ENCODE data around the gene CES2. TPM values are rescaled to one million over a fixed set of nuclear protein-coding genes. Genes with fewer than 3 reads are reported as not detected.

CES2 gene
- total and polyA plus RNA-seq, 2 of the 8 experiments (the other 6 are each of a cell fraction or from before 2014, with no cell fraction given) = 8.6 to 14.7 TPM

DNA sequence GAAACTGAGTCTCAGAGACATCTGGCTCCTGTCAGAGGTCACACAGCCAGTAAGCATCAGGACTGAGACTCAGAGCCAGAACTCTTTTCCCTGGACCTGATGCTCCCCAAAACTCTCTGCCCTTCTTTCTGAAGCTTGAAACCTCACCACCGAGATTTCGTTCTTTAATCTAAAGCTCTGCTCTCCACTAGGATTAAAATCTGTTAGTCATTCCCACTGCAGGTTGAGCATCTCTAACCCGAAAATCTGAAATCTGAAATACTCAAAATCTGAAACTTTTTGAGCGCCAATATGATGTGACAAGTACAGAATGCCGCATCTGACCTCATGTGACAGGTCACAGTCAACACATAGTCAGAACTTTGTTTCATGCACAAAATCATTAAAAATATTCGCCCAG is 18.8 kb upstream of the CES2 start:
- no peaks in the 10 kb centered on the region for H3K79me1 ChIP-seq (ENCODE audit: low read depth, low read length)
- POLR2A ChIA-PET (ENCODE audit: partially characterized antibody) = no interaction called here
- no peaks in the 10 kb centered on the region for H3K36me3 ChIP-seq (ENCODE audit: control insufficient read depth in 2 of 4, insufficient read depth in 4 of 4, low read length in 3 of 4)
- H3K23me2 ChIP-seq (ENCODE audit: low read depth, low read length) = peaks cover 3% of the 10 kb centered on the region; the same call in 1 of the 2 replicates
- H2BK12ac ChIP-seq (ENCODE audit: low read depth, low read length) = no peak overlapping the region
- H3K27ac ChIP-seq (ENCODE audit: low read depth, low read length) = no peak overlapping the region
- H3K23ac ChIP-seq (ENCODE audit: insufficient read length) = no peak overlapping the region
- H3K27me3 ChIP-seq (replicated peaks in 1 of 4; ENCODE audit: control insufficient read depth in 3 of 4, extremely low read depth in 1 of 4, insufficient read depth in 3 of 4, low read length in 3 of 4) = peaks cover 0 to 5% (median 2%) of the 10 kb centered on the region in 4 experiments; a peak in 3 of 7 replicates
- H2BK5ac ChIP-seq (ENCODE audit: low read depth, low read length) = no peak overlapping the region
- WGBS, 2 experiments (ENCODE audit: extremely low coverage in 1 of 2, insufficient coverage in 1 of 2, insufficient read length in 1 of 2, insufficient replicate concordance in 2 of 2, low coverage in 1 of 2, low lambda C conversion rate in 2 of 2, missing lambda C conversion rate in 1 of 2) = 87% methylated on average over 6 of the region's 6 CpGs; no CpG with 5 or more reads in 1 of the 2 experiments
- H4K8ac ChIP-seq (ENCODE audit: extremely low read depth, insufficient read depth, low read length) = no peak overlapping the region
- H3K4me1 ChIP-seq (replicated peaks in 1 of 4; ENCODE audit: control insufficient read depth in 3 of 4, insufficient read depth in 4 of 4, low read length in 3 of 4) = no peaks in the 10 kb centered on the region; a peak in 1 of 7 replicates
- no peak overlapping the region for H2BK120ac ChIP-seq (replicated peaks; ENCODE audit: low read depth, low read length)
- no peak overlapping the region for H3K4me2 ChIP-seq (ENCODE audit: insufficient read depth in 1 of 2, low read depth in 2 of 2, low read length in 2 of 2)
- H3K14ac ChIP-seq (ENCODE audit: insufficient read length) = no peak overlapping the region
- no peak overlapping the region for H2AFZ ChIP-seq (ENCODE audit: low read length)
- H4K20me1 ChIP-seq (replicated peaks in 1 of 2; ENCODE audit: control insufficient read depth in 1 of 2, insufficient read depth in 2 of 2, low read length in 2 of 2) = peaks cover 0 to 5% of the 10 kb centered on the region in 2 experiments
- no peaks in the 10 kb centered on the region for H3K79me2 ChIP-seq (ENCODE audit: control insufficient read depth in 1 of 2, insufficient read depth in 2 of 2, low read length in 2 of 2)
- no peak overlapping the region for H2BK15ac ChIP-seq (ENCODE audit: low read length)
- H3K4me3 ChIP-seq (ENCODE audit: extremely low read depth in 1 of 4, insufficient read depth in 2 of 4, low read depth in 3 of 4, low read length in 4 of 4) = no peak overlapping the region
- no peak overlapping the region for H3K9ac ChIP-seq (replicated peaks in 1 of 4; ENCODE audit: extremely low read depth in 1 of 4, low read depth in 3 of 4, low read length in 3 of 4)
- no peak overlapping the region for H2AK5ac ChIP-seq (ENCODE audit: low read depth, low read length)
- DNase-seq (ENCODE audit: low read depth in 1 of 2, low spot score in 2 of 2) = no peak
- CTCF ChIA-PET (ENCODE audit: partially characterized antibody) = interaction anchor here (1.0 to 42.0 kb wide), 5 partner anchors 1 to 50 kb away, joined by 3 to 1009 read pairs (median 3); partner anchors contain the start of genes CDH16, PDP2 and RRAD
- H3K56ac ChIP-seq (replicated peaks; ENCODE audit: insufficient read length, low read depth, low read length) = no peak overlapping the region
- no peak overlapping the region for H4K5ac ChIP-seq (ENCODE audit: insufficient read length, low read depth, low read length)
- no peak overlapping the region for H2BK20ac ChIP-seq (ENCODE audit: low read length)
- H3K18ac ChIP-seq (ENCODE audit: extremely low read depth, low read length) = no peak overlapping the region
- H3K4ac ChIP-seq (replicated peaks; ENCODE audit: insufficient read length, low read depth, low read length) = no peak overlapping the region
- H4K91ac ChIP-seq (replicated peaks; ENCODE audit: insufficient read length, low read length) = no peak overlapping the region
- no peaks in the 10 kb centered on the region for H3K9me3 ChIP-seq (ENCODE audit: insufficient read depth in 2 of 2, low read depth in 1 of 2, low read length in 1 of 2)
- FAIRE-seq = no peak
- TF ChIP-seq CHD1 (IDR thresholded peaks at IDR 0.05; ENCODE audit: low read depth, low read length) (no peak), RBBP5 (IDR thresholded peaks at IDR 0.05; ENCODE audit: borderline replicate concordance, low read depth, low read length) (no peak), SUZ12 (IDR thresholded peaks at IDR 0.05; ENCODE audit: low read length) (no peak), TEAD4 (IDR thresholded peaks at IDR 0.05; ENCODE audit: low read depth, low read length) (no peak), BRCA1 (IDR thresholded peaks at IDR 0.05; ENCODE audit: low read depth, low read length) (no peak), NANOG (IDR thresholded peaks at IDR 0.05; ENCODE audit: insufficient read depth, low read depth, low read length, poor library complexity, severe bottlenecking) (no peak), CREB1 (IDR thresholded peaks at IDR 0.05) (no peak), KDM1A (IDR thresholded peaks at IDR 0.05; ENCODE audit: borderline replicate concordance, low read length) (no peak), BACH1 (IDR thresholded peaks at IDR 0.05; ENCODE audit: low read length) (no peak), SIRT6 (IDR thresholded peaks at IDR 0.05; ENCODE audit: low read length) (no peak), CBX5 (IDR thresholded peaks at IDR 0.05; ENCODE audit: low read depth, low read length) (no peak)
- TF ChIP-seq, protein P1, sequence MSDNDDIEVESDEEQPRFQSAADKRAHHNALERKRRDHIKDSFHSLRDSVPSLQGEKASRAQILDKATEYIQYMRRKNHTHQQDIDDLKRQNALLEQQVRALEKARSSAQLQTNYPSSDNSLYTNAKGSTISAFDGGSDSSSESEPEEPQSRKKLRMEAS (IDR thresholded peaks at IDR 0.05) = no peak
- TF ChIP-seq, protein P2, sequence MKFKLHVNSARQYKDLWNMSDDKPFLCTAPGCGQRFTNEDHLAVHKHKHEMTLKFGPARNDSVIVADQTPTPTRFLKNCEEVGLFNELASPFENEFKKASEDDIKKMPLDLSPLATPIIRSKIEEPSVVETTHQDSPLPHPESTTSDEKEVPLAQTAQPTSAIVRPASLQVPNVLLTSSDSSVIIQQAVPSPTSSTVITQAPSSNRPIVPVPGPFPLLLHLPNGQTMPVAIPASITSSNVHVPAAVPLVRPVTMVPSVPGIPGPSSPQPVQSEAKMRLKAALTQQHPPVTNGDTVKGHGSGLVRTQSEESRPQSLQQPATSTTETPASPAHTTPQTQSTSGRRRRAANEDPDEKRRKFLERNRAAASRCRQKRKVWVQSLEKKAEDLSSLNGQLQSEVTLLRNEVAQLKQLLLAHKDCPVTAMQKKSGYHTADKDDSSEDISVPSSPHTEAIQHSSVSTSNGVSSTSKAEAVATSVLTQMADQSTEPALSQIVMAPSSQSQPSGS (IDR thresholded peaks at IDR 0.05; ENCODE audit: low read length) = no peak

Measured in H1 (cell line).